ENCODE results near the gene LMNTD2.
"Not testable (repeated sequence)": the region's sequence is repeated elsewhere in the genome, so short reads cannot be mapped to it uniquely, and the experiment has no call there.

The LMNTD2 gene

GRCh38 chr11:533586-534395 is 26.7 kb downstream of the LMNTD2 start:
- no peak for DNase-seq

GRCh38 chr11:532986-533585 is 27.5 kb downstream of the LMNTD2 start:
- DNase-seq = no peak

GRCh38 chr11:532527-532985 is 28.0 kb downstream of the LMNTD2 start:
- no peak for DNase-seq

- DNase-seq = no peak
Measured at GRCh38 chr11:531919-532526, 28.5 kb downstream of the LMNTD2 start.

- no peak for DNase-seq
Measured at GRCh38 chr11:530960-531831, 29.3 kb downstream of the LMNTD2 start.

- no peak for DNase-seq
Measured at GRCh38 chr11:529728-530411, 30.7 kb downstream of the LMNTD2 start.

GRCh38 chr11:528815-529727 is 31.5 kb downstream of the LMNTD2 start:
- DNase-seq = no peak

GRCh38 chr11:528166-528814 is 32.2 kb downstream of the LMNTD2 start:
- no peak for DNase-seq

GRCh38 chr11:526192-526591 is 34.3 kb downstream of the LMNTD2 start:
- no peak for DNase-seq

GRCh38 chr11:521177-521688 is 39.3 kb downstream of the LMNTD2 start:
- DNase-seq = no peak

- peak in 1 of 2 experiments; percentile 51 for DNase-seq
Measured at GRCh38 chr11:520428-521176, 39.9 kb downstream of the LMNTD2 start.

GRCh38 chr11:518463-519202 is 41.9 kb downstream of the LMNTD2 start:
- peak; percentile 98 for DNase-seq

GRCh38 chr11:516918-517685 is 43.4 kb downstream of the LMNTD2 start:
- DNase-seq = not testable (repeated sequence)

GRCh38 chr11:516400-516799 is 44.1 kb downstream of the LMNTD2 start:
- DNase-seq = no peak

- no peak for DNase-seq
Measured at GRCh38 chr11:515131-515530, 45.4 kb downstream of the LMNTD2 start.

- DNase-seq = no peak
Measured at GRCh38 chr11:514606-515005, 45.9 kb downstream of the LMNTD2 start.

- no peak for DNase-seq
Measured at GRCh38 chr11:512761-513595, 47.6 kb downstream of the LMNTD2 start.
